HepG2 (cell line): ENCODE measurements around the gene CNNM3. TPM values are rescaled to one million over a fixed set of nuclear protein-coding genes. Genes with fewer than 3 reads are reported as not detected.

ENCODE experiments used
- AGO1 ChIP-seq: fragments of 200-400 bp; formaldehyde crosslinking; IDR thresholded peaks from 2 replicates; pipeline ENCODE4 v1.6.1; 2017; ENCODE audit warnings: mild to moderate bottlenecking, low read depth, low read length, moderate library complexity; ENCODE audit not compliant: poor library complexity, severe bottlenecking
- AHR ChIP-seq: IDR thresholded peaks from 2 replicates; pipeline ENCODE4 v1.6.1; 2018; ENCODE audit warnings: missing genetic modification reagents, missing compliant biosample characterization
- CCDC6 ChIP-seq: sonication (generic); formaldehyde crosslinking; IDR thresholded peaks from 2 replicates; pipeline ENCODE4 v1.8.1; 2022; ENCODE audit warnings: mild to moderate bottlenecking, missing genetic modification reagents, moderate library complexity
- FOSL1 ChIP-seq: sonication (generic); formaldehyde crosslinking; IDR thresholded peaks from 2 replicates; pipeline ENCODE4 v1.9.0; 2021; ENCODE audit warnings: missing genetic modification reagents, borderline replicate concordance
- KDM4B ChIP-seq: sonication (generic); formaldehyde crosslinking; IDR thresholded peaks from 2 replicates; pipeline ENCODE4 v1.4.0; 2020; ENCODE audit warnings: missing genetic modification reagents
- KLF16 ChIP-seq, 2 experiments: sonication (generic) in 1 of 2; formaldehyde crosslinking in 1 of 2; IDR thresholded peaks; 2 replicates each; pipeline versions ENCODE4 v1.6.1 to v1.8.0; 2016 to 2023; ENCODE audit warnings: missing genetic modification reagents in 2 of 2, missing compliant biosample characterization in 1 of 2
- MED13 ChIP-seq: sonication (generic); formaldehyde crosslinking; IDR thresholded peaks from 2 replicates; pipeline ENCODE4 v1.5.0; 2020; ENCODE audit warnings: missing genetic modification reagents
- MTA1 ChIP-seq: sonication (generic); formaldehyde crosslinking; IDR thresholded peaks from 2 replicates; pipeline ENCODE4 v1.4.0; 2020; ENCODE audit warnings: missing genetic modification reagents, mild to moderate bottlenecking, borderline replicate concordance
- PLRG1 ChIP-seq: fragments of 450-650 bp; conservative IDR thresholded peaks from 2 replicates; pipeline ENCODE4 v1.6.1; 2016
- SAFB2 ChIP-seq: sonication (generic); formaldehyde crosslinking; IDR thresholded peaks from 2 replicates; pipeline ENCODE4 v1.5.1; 2020; ENCODE audit warnings: missing genetic modification reagents, low read depth, mild to moderate bottlenecking, borderline replicate concordance
- SP2 ChIP-seq: sonication (generic); formaldehyde crosslinking; IDR thresholded peaks from 2 replicates; pipeline ENCODE4 v1.5.1; 2020; ENCODE audit warnings: mild to moderate bottlenecking, missing genetic modification reagents
- U2AF1 ChIP-seq: fragments of 200-400 bp; formaldehyde crosslinking; optimal IDR thresholded peaks from 2 replicates; pipeline ENCODE3; 2017; ENCODE audit warnings: mild to moderate bottlenecking, low read depth, low read length
- ZFP91 ChIP-seq: sonication (generic); formaldehyde crosslinking; IDR thresholded peaks from 2 replicates; pipeline ENCODE4 v1.9.0; 2022; ENCODE audit warnings: missing genetic modification reagents, mild to moderate bottlenecking, borderline replicate concordance
- ZKSCAN5 ChIP-seq: sonication (generic); formaldehyde crosslinking; IDR thresholded peaks from 2 replicates; pipeline ENCODE4 v1.5.1; 2020; ENCODE audit warnings: mild to moderate bottlenecking, missing genetic modification reagents
- ZNF431 ChIP-seq: sonication (generic); formaldehyde crosslinking; IDR thresholded peaks from 2 replicates; pipeline ENCODE4 v1.9.0; 2022; ENCODE audit warnings: missing genetic modification reagents, low read depth, mild to moderate bottlenecking, borderline replicate concordance
- ZNF468 ChIP-seq: sonication (generic); formaldehyde crosslinking; IDR thresholded peaks from 2 replicates; pipeline ENCODE4 v1.8.0; 2022; ENCODE audit warnings: mild to moderate bottlenecking, moderate library complexity, missing genetic modification reagents
- ZNF552 ChIP-seq: sonication (generic); formaldehyde crosslinking; IDR thresholded peaks from 2 replicates; pipeline ENCODE4 v1.9.0; 2022; ENCODE audit warnings: missing genetic modification reagents, mild to moderate bottlenecking, borderline replicate concordance
- ZNF589 ChIP-seq: sonication (generic); formaldehyde crosslinking; conservative IDR thresholded peaks from 2 replicates; pipeline ENCODE4 v1.8.0; 2022; ENCODE audit warnings: mild to moderate bottlenecking, moderate library complexity, missing genetic modification reagents
- ZNF773 ChIP-seq: sonication (generic); formaldehyde crosslinking; IDR thresholded peaks from 2 replicates; pipeline ENCODE4 v1.4.0; 2020; ENCODE audit warnings: missing genetic modification reagents, borderline replicate concordance
- ZNF816 ChIP-seq: sonication (generic); formaldehyde crosslinking; IDR thresholded peaks from 2 replicates; pipeline ENCODE4 v1.8.0; 2022; ENCODE audit warnings: missing genetic modification reagents, mild to moderate bottlenecking, borderline replicate concordance
- polyA plus RNA-seq, 8 experiments: library from polyadenylated mRNA; depleted of rRNA in 3 of 8; stranded (reverse) in 7 of 8; unstranded in 1 of 8; fragments of >200 nt; fragmentation: Illumina TruSeq in 4 of 8; extraction: Trizol in 4 of 8; gene quantifications; 2 replicates each; pipeline versions ENCODE4 v1.2.1 to v1.2.3, GENCODE V29; 2011 to 2016; ENCODE audit warnings: low read depth in 4 of 8, missing spikeins in 1 of 8, mixed read lengths in 1 of 8; ENCODE audit not compliant: insufficient read depth in 1 of 8
- total RNA-seq, 5 experiments: library from RNA; depleted of rRNA; stranded (reverse); fragments of >200 nt; fragmentation: Illumina TruSeq; extraction: Trizol; gene quantifications; 2 replicates each; pipeline ENCODE4 v1.2.3, GENCODE V29; 2016; ENCODE audit warnings: low read depth in 1 of 5
- TF ChIP-seq, protein P1 (sequence below): sonication (generic); formaldehyde crosslinking; IDR thresholded peaks from 2 replicates; pipeline ENCODE4 v1.4.0; 2020; ENCODE audit warnings: missing genetic modification reagents, mild to moderate bottlenecking, borderline replicate concordance
- TF ChIP-seq, protein P2 (sequence below): sonication (generic); formaldehyde crosslinking; IDR thresholded peaks from 2 replicates; pipeline ENCODE4 v1.4.0; 2020; ENCODE audit warnings: missing genetic modification reagents
- TF ChIP-seq, protein P3 (sequence below): sonication (generic); formaldehyde crosslinking; IDR thresholded peaks from 2 replicates; pipeline ENCODE4 v1.4.0; 2020; ENCODE audit warnings: missing genetic modification reagents

Gene CNNM3
- total and polyA plus RNA-seq, 2 of the 13 experiments (the other 11 are each of a cell fraction or from before 2014, with no cell fraction given), result 21.2 to 27.9 TPM

- TF ChIP-seq ZNF552 (no peak), ZKSCAN5 (CRISPR knock-in tag) (peak; percentile 74; the same call in 1 of the 2 replicates), KLF16 (CRISPR knock-in tag; IDR thresholded peaks at IDR 0.05) (peak in 1 of 2 experiments; percentile 73; a peak in 1 of 4 replicates), SAFB2 (CRISPR knock-in tag) (0 out of 2 replicates have a peak, but pooled peaks have one; percentile 28), ZNF773 (CRISPR knock-in tag) (peak; percentile 52; the same call in 1 of the 2 replicates), U2AF1 (peak; percentile 73), AGO1 (peak; percentile 53), KDM4B (CRISPR knock-in tag) (peak; percentile 37; the same call in 1 of the 2 replicates), MED13 (CRISPR knock-in tag) (no peak), ZNF468 (peak; percentile 84; the same call in 1 of the 2 replicates), FOSL1 (no peak), ZFP91 (CRISPR knock-in tag) (0 out of 2 replicates have a peak, but pooled peaks have one; percentile 65), ZNF589 (CRISPR knock-in tag) (peak; percentile 21; the same call in 1 of the 2 replicates), ZNF816 (CRISPR knock-in tag) (no peak; the same call in 1 of the 2 replicates), PLRG1 (no peak), AHR (CRISPR knock-in tag) (0 out of 2 replicates have a peak, but pooled peaks have one; percentile 90), SP2 (CRISPR knock-in tag) (no peak; the same call in 1 of the 2 replicates), CCDC6 (no peak), MTA1 (CRISPR knock-in tag) (no peak), ZNF431 (CRISPR knock-in tag) (0 out of 2 replicates have a peak, but pooled peaks have one; percentile 19)
- TF ChIP-seq, protein P1, sequence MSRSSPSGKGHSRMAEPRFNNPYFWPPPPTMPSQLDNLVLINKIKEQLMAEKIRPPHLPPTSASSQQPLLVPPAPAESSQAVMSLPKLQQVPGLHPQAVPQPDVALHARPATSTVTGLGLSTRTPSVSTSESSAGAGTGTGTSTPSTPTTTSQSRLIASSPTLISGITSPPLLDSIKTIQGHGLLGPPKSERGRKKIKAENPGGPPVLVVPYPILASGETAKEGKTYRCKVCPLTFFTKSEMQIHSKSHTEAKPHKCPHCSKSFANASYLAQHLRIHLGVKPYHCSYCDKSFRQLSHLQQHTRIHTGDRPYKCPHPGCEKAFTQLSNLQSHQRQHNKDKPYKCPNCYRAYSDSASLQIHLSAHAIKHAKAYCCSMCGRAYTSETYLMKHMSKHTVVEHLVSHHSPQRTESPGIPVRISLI (CRISPR knock-in tag), result 0 out of 2 replicates have a peak, but pooled peaks have one; percentile 8
- TF ChIP-seq, protein P2, sequence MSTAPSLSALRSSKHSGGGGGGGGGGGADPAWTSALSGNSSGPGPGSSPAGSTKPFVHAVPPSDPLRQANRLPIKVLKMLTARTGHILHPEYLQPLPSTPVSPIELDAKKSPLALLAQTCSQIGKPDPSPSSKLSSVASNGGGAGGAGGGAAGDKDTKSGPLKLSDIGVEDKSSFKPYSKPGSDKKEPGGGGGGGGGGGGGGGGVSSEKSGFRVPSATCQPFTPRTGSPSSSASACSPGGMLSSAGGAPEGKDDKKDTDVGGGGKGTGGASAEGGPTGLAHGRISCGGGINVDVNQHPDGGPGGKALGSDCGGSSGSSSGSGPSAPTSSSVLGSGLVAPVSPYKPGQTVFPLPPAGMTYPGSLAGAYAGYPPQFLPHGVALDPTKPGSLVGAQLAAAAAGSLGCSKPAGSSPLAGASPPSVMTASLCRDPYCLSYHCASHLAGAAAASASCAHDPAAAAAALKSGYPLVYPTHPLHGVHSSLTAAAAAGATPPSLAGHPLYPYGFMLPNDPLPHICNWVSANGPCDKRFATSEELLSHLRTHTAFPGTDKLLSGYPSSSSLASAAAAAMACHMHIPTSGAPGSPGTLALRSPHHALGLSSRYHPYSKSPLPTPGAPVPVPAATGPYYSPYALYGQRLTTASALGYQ (CRISPR knock-in tag), result 0 out of 2 replicates have a peak, but pooled peaks have one; percentile 53
- TF ChIP-seq, protein P3, sequence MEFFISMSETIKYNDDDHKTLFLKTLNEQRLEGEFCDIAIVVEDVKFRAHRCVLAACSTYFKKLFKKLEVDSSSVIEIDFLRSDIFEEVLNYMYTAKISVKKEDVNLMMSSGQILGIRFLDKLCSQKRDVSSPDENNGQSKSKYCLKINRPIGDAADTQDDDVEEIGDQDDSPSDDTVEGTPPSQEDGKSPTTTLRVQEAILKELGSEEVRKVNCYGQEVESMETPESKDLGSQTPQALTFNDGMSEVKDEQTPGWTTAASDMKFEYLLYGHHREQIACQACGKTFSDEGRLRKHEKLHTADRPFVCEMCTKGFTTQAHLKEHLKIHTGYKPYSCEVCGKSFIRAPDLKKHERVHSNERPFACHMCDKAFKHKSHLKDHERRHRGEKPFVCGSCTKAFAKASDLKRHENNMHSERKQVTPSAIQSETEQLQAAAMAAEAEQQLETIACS (CRISPR knock-in tag), result no peak
Observed at GRCh38 chr2:96867756-96868554, 51.9 kb downstream of the CNNM3 start (continued).
